GM06990 (cell line): ENCODE results near the gene CIITA.
"Not testable (repeated sequence)": the region's sequence is repeated elsewhere in the genome, so short reads cannot be mapped to it uniquely, and the experiment has no call there.

Source experiments
- DNase-seq: peaks from one replicate; pipeline ENCODE4 v3.0.0-alpha.2; 2011; ENCODE audit not compliant: insufficient read length; ENCODE audit errors: extremely low read depth
- H3K27me3 ChIP-seq: replicated peaks from 2 replicates; pipeline ENCODE4 v1.6.0; 2011; ENCODE audit warnings: low read length; ENCODE audit not compliant: control insufficient read depth, insufficient read depth
- H3K36me3 ChIP-seq: 2 replicates; pipeline ENCODE4 v1.5.1; 2011; ENCODE audit warnings: low read length; ENCODE audit not compliant: control insufficient read depth, insufficient read depth
- H3K4me3 ChIP-seq: replicated peaks from 2 replicates; pipeline ENCODE4 v1.5.1; 2011; ENCODE audit warnings: low read depth, mild to moderate bottlenecking, control low read depth, low read length
- TF ChIP-seq, protein P1 (sequence below): IDR thresholded peaks from 2 replicates; pipeline ENCODE4 v1.5.1; 2011; ENCODE audit warnings: low read length, control low read depth, mild to moderate bottlenecking, inconsistent platforms; ENCODE audit not compliant: insufficient read depth, poor library complexity, severe bottlenecking

Gene CIITA, protein sequence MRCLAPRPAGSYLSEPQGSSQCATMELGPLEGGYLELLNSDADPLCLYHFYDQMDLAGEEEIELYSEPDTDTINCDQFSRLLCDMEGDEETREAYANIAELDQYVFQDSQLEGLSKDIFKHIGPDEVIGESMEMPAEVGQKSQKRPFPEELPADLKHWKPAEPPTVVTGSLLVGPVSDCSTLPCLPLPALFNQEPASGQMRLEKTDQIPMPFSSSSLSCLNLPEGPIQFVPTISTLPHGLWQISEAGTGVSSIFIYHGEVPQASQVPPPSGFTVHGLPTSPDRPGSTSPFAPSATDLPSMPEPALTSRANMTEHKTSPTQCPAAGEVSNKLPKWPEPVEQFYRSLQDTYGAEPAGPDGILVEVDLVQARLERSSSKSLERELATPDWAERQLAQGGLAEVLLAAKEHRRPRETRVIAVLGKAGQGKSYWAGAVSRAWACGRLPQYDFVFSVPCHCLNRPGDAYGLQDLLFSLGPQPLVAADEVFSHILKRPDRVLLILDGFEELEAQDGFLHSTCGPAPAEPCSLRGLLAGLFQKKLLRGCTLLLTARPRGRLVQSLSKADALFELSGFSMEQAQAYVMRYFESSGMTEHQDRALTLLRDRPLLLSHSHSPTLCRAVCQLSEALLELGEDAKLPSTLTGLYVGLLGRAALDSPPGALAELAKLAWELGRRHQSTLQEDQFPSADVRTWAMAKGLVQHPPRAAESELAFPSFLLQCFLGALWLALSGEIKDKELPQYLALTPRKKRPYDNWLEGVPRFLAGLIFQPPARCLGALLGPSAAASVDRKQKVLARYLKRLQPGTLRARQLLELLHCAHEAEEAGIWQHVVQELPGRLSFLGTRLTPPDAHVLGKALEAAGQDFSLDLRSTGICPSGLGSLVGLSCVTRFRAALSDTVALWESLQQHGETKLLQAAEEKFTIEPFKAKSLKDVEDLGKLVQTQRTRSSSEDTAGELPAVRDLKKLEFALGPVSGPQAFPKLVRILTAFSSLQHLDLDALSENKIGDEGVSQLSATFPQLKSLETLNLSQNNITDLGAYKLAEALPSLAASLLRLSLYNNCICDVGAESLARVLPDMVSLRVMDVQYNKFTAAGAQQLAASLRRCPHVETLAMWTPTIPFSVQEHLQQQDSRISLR

DNA sequence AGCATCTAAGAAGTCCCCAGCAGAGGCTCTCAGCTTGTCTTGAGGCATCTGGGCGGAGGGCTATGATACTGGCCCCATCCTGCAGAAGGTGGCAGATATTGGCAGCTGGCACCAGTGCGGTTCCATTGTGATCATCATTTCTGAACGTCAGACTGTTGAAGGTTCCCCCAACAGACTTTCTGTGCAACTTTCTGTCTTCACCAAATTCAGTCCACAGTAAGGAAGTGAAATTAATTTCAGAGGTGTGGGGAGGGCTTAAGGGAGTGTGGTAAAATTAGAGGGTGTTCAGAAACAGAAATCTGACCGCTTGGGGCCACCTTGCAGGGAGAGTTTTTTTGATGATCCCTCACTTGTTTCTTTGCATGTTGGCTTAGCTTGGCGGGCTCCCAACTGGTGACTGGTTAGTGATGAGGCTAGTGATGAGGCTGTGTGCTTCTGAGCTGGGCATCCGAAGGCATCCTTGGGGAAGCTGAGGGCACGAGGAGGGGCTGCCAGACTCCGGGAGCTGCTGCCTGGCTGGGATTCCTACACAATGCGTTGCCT is at the start of gene CIITA:
TSS of gene CIITA (plus strand) at position 404 of the 543 bp plus-strand sequence. CDS start at position 533, 129 bp downstream.
- H3K36me3 ChIP-seq: no peaks in the 10 kb centered on the region
- TF ChIP-seq, protein P1, sequence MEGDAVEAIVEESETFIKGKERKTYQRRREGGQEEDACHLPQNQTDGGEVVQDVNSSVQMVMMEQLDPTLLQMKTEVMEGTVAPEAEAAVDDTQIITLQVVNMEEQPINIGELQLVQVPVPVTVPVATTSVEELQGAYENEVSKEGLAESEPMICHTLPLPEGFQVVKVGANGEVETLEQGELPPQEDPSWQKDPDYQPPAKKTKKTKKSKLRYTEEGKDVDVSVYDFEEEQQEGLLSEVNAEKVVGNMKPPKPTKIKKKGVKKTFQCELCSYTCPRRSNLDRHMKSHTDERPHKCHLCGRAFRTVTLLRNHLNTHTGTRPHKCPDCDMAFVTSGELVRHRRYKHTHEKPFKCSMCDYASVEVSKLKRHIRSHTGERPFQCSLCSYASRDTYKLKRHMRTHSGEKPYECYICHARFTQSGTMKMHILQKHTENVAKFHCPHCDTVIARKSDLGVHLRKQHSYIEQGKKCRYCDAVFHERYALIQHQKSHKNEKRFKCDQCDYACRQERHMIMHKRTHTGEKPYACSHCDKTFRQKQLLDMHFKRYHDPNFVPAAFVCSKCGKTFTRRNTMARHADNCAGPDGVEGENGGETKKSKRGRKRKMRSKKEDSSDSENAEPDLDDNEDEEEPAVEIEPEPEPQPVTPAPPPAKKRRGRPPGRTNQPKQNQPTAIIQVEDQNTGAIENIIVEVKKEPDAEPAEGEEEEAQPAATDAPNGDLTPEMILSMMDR: no peak
- peak within 1 kb of the TSS; percentile 86 for H3K4me3 ChIP-seq
- DNase-seq: peak; percentile 80
- H3K27me3 ChIP-seq: no peaks in the 10 kb centered on the region

GRCh38 chr16:10827691-10828341 is 49.2 kb upstream of the CIITA start:
- Histone ChIP-seq H3K27me3 (no peaks in the 10 kb centered on the region), H3K36me3 (no peaks in the 10 kb centered on the region), H3K4me3 (no peak overlapping the region)
- TF ChIP-seq, protein P1: no peak
- no peak for DNase-seq

- TF ChIP-seq, protein P1: no peak
- no peak overlapping the region for H3K4me3 ChIP-seq
- H3K36me3 ChIP-seq: no peaks in the 10 kb centered on the region
- no peak for DNase-seq
- H3K27me3 ChIP-seq: no peaks in the 10 kb centered on the region
Measured at GRCh38 chr16:10828851-10829366, 48.1 kb upstream of the CIITA start.

GRCh38 chr16:10829390-10830098 is 47.5 kb upstream of the CIITA start:
- not testable (repeated sequence) for H3K27me3 ChIP-seq, H3K36me3 ChIP-seq, DNase-seq, H3K4me3 ChIP-seq

DNA sequence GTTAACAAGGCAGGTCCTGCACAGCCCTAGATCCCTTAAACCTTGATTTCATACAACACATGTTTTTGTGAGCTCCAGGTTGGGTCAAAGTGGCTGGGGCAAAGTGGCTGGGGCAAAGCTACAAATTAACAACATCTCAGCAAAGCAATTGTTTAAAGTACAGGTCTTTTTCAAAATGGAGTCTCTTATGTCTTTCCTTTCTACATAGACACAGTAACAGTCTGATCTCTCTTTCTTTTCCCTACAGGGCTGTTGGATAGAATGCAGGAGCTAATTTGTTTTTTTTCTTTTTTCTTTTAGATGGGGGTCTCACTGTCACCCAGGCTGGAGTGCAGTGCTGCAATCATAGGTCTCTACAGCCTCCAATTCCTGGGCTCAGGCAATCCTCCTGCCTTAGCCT is 46.8 kb upstream of the CIITA start:
- not testable (repeated sequence) for DNase-seq, H3K36me3 ChIP-seq, H3K27me3 ChIP-seq, H3K4me3 ChIP-seq
